ENCODE measurements around the gene PLAGL1. TPM values are rescaled to one million over a fixed set of nuclear protein-coding genes. Genes with fewer than 3 reads are reported as not detected.
"Not testable (repeated sequence)": the region's sequence is repeated elsewhere in the genome, so short reads cannot be mapped to it uniquely, and the experiment has no call there.

Gene PLAGL1
- total RNA-seq, 2 donors from 2014 or later, result 36.6 to 51.8 TPM

- H3K4me1 Mint-ChIP-seq (ENCODE audit: low read depth), result peaks cover 14% of the 10 kb centered on the region
- H3K9me3 Mint-ChIP-seq, result peaks cover 3 to 4% of the 10 kb centered on the region in 2 donors
- no peaks in the 10 kb centered on the region for H3K27me3 Mint-ChIP-seq (ENCODE audit: low read depth)
- no peak overlapping the region for H3K4me3 Mint-ChIP-seq
- ATAC-seq (replicated peaks in 1 of 2) (no peak), DNase-seq (no peak)
- H3K36me3 Mint-ChIP-seq (ENCODE audit: insufficient read depth in 2 of 2), result peaks cover 6% of the 10 kb centered on the region in 2 donors
- no peak overlapping the region for H3K27ac Mint-ChIP-seq
Observed at GRCh38 chr6:143936778-143937667, 71.0 kb downstream of the PLAGL1 start.

GRCh38 chr6:143936347-143936746 is 71.7 kb downstream of the PLAGL1 start:
- H3K27me3 Mint-ChIP-seq (ENCODE audit: low read depth), result no peaks in the 10 kb centered on the region

GRCh38 chr6:143934867-143935266 is 73.2 kb downstream of the PLAGL1 start:
- Mint-ChIP-seq H3K36me3 (ENCODE audit: insufficient read depth in 2 of 2) (peaks cover 6 to 7% of the 10 kb centered on the region in 2 donors), H3K9me3 (peaks cover 3 to 8% of the 10 kb centered on the region in 2 donors), H3K27ac (no peak overlapping the region), H3K4me1 (ENCODE audit: low read depth) (peaks cover 5% of the 10 kb centered on the region), H3K4me3 (no peak overlapping the region), H3K27me3 (ENCODE audit: low read depth) (peaks cover 3% of the 10 kb centered on the region)
- DNase-seq (no peak), ATAC-seq (replicated peaks in 1 of 2) (no peak)

More at GRCh38 chr6:143936347-143936746, 71.7 kb downstream of the PLAGL1 start:
- Mint-ChIP-seq H3K27ac (no peak overlapping the region), H3K4me3 (no peak overlapping the region), H3K36me3 (ENCODE audit: insufficient read depth in 2 of 2) (peaks cover 6% of the 10 kb centered on the region in 2 donors), H3K4me1 (ENCODE audit: low read depth) (peaks cover 9% of the 10 kb centered on the region), H3K9me3 (peaks cover 3 to 6% of the 10 kb centered on the region in 2 donors)
- ATAC-seq (replicated peaks in 1 of 2), result no peak
- DNase-seq, result no peak

GRCh38 chr6:143934331-143934730 is 73.7 kb downstream of the PLAGL1 start:
- H3K27ac Mint-ChIP-seq, result peak overlapping the region; percentile 59
- peaks cover 5% of the 10 kb centered on the region for H3K27me3 Mint-ChIP-seq (ENCODE audit: low read depth)

GRCh38 chr6:143929975-143930374 is 78.1 kb downstream of the PLAGL1 start:
- no peak for ATAC-seq (replicated peaks in 1 of 2)
- DNase-seq, result no peak
- Mint-ChIP-seq H3K4me1 (ENCODE audit: low read depth) (no peaks in the 10 kb centered on the region), H3K27me3 (ENCODE audit: low read depth) (peaks cover 5% of the 10 kb centered on the region), H3K9me3 (peaks cover 13% of the 10 kb centered on the region in 2 donors), H3K27ac (no peak overlapping the region), H3K4me3 (no peak overlapping the region), H3K36me3 (ENCODE audit: insufficient read depth in 2 of 2) (peaks cover 8 to 14% of the 10 kb centered on the region in 2 donors)

More at GRCh38 chr6:143934331-143934730, 73.7 kb downstream of the PLAGL1 start:
- Mint-ChIP-seq H3K4me3 (no peak overlapping the region), H3K36me3 (ENCODE audit: insufficient read depth in 2 of 2) (peaks cover 6 to 9% of the 10 kb centered on the region in 2 donors), H3K9me3 (peaks cover 3 to 9% of the 10 kb centered on the region in 2 donors), H3K4me1 (ENCODE audit: low read depth) (no peaks in the 10 kb centered on the region)
- no peak for DNase-seq
- no peak for ATAC-seq (replicated peaks in 1 of 2)

- ATAC-seq (replicated peaks in 1 of 2) (no peak), DNase-seq (no peak)
- Mint-ChIP-seq H3K9me3 (peaks cover 13% of the 10 kb centered on the region in 2 donors), H3K4me1 (ENCODE audit: low read depth) (no peaks in the 10 kb centered on the region), H3K36me3 (ENCODE audit: insufficient read depth in 2 of 2) (peaks cover 8 to 14% of the 10 kb centered on the region in 2 donors), H3K27me3 (ENCODE audit: low read depth) (peaks cover 5% of the 10 kb centered on the region), H3K27ac (no peak overlapping the region), H3K4me3 (no peak overlapping the region)
Observed at GRCh38 chr6:143928853-143929252, 79.2 kb downstream of the PLAGL1 start.

GRCh38 chr6:143917026-143917425 is 91.0 kb downstream of the PLAGL1 start:
- H3K27me3 Mint-ChIP-seq (ENCODE audit: low read depth); H3K27ac Mint-ChIP-seq; DNase-seq; H3K4me1 Mint-ChIP-seq (ENCODE audit: low read depth); H3K4me3 Mint-ChIP-seq; ATAC-seq (replicated peaks in 1 of 2): not testable (repeated sequence)
- Mint-ChIP-seq H3K9me3 (peaks cover 15 to 23% of the 10 kb centered on the region in 2 donors), H3K36me3 (ENCODE audit: insufficient read depth in 2 of 2) (peaks cover 12 to 24% of the 10 kb centered on the region in 2 donors)

- DNase-seq (no peak), ATAC-seq (replicated peaks in 1 of 2) (no peak)
- Mint-ChIP-seq H3K4me3 (no peak overlapping the region), H3K4me1 (ENCODE audit: low read depth) (no peaks in the 10 kb centered on the region), H3K36me3 (ENCODE audit: insufficient read depth in 2 of 2) (peaks cover 12 to 17% of the 10 kb centered on the region in 2 donors), H3K9me3 (peaks cover 23 to 27% of the 10 kb centered on the region in 2 donors), H3K27me3 (ENCODE audit: low read depth) (no peaks in the 10 kb centered on the region), H3K27ac (no peak overlapping the region)
Observed at GRCh38 chr6:143912671-143913070, 95.4 kb downstream of the PLAGL1 start.

- peaks cover 12 to 16% of the 10 kb centered on the region in 2 donors for H3K36me3 Mint-ChIP-seq (ENCODE audit: insufficient read depth in 2 of 2)
- H3K4me3 Mint-ChIP-seq, result no peak overlapping the region
- no peak for ATAC-seq (replicated peaks in 1 of 2)
- H3K27me3 Mint-ChIP-seq (ENCODE audit: low read depth), result no peaks in the 10 kb centered on the region
- no peaks in the 10 kb centered on the region for H3K4me1 Mint-ChIP-seq (ENCODE audit: low read depth)
- H3K9me3 Mint-ChIP-seq, result peaks cover 25 to 27% of the 10 kb centered on the region in 2 donors
- H3K27ac Mint-ChIP-seq, result no peak overlapping the region
- DNase-seq, result no peak
Observed at GRCh38 chr6:143911028-143911427, 97.0 kb downstream of the PLAGL1 start.

GRCh38 chr6:143902827-143903226 is 105.2 kb downstream of the PLAGL1 start:
- ATAC-seq (replicated peaks in 1 of 2), result no peak
- Mint-ChIP-seq H3K4me3 (no peak overlapping the region), H3K4me1 (ENCODE audit: low read depth) (no peaks in the 10 kb centered on the region), H3K9me3 (peaks cover 0 to 4% of the 10 kb centered on the region in 2 donors), H3K27me3 (ENCODE audit: low read depth) (no peaks in the 10 kb centered on the region), H3K36me3 (ENCODE audit: insufficient read depth in 2 of 2) (no peaks in the 10 kb centered on the region), H3K27ac (no peak overlapping the region)
- DNase-seq, result no peak

- H3K4me1 Mint-ChIP-seq (ENCODE audit: low read depth), result no peaks in the 10 kb centered on the region
- H3K4me3 Mint-ChIP-seq, result peak overlapping the region in 1 of 2 donors; percentile 10
- H3K27ac Mint-ChIP-seq, result no peak overlapping the region
- H3K9me3 Mint-ChIP-seq, result peaks cover 0 to 4% of the 10 kb centered on the region in 2 donors
- ATAC-seq (replicated peaks in 1 of 2), result peak; percentile 64 to 84
- no peaks in the 10 kb centered on the region for H3K36me3 Mint-ChIP-seq (ENCODE audit: insufficient read depth in 2 of 2)
- H3K27me3 Mint-ChIP-seq (ENCODE audit: low read depth), result no peaks in the 10 kb centered on the region
- no peak for DNase-seq
Observed at GRCh38 chr6:143901885-143902750, 105.9 kb downstream of the PLAGL1 start.

GRCh38 chr6:143900358-143900757 is 107.7 kb downstream of the PLAGL1 start:
- Mint-ChIP-seq H3K36me3 (ENCODE audit: insufficient read depth in 2 of 2) (no peaks in the 10 kb centered on the region), H3K9me3 (no peaks in the 10 kb centered on the region), H3K4me1 (ENCODE audit: low read depth) (no peaks in the 10 kb centered on the region), H3K27ac (no peak overlapping the region), H3K27me3 (ENCODE audit: low read depth) (no peaks in the 10 kb centered on the region), H3K4me3 (no peak overlapping the region)
- ATAC-seq (replicated peaks in 1 of 2) (no peak), DNase-seq (no peak)
